Raji (cell line): ENCODE measurements around the gene ESPN.

Experiments used
- POLR2A ChIP-seq: IDR thresholded peaks from 2 replicates; pipeline ENCODE4 v1.6.1; 2011; ENCODE audit warnings: low read depth, low read length, control low read depth; ENCODE audit not compliant: insufficient read depth

ESPN gene

GRCh38 chr1:6507461-6507911 lies 82.9 kb downstream of the ESPN start:
- no peak for TF ChIP-seq POLR2A

- TF ChIP-seq POLR2A, result no peak
These were observed 83.7 kb downstream of the ESPN start for GRCh38 chr1:6508154-6508815.

- TF ChIP-seq POLR2A, result no peak
These were observed 84.2 kb downstream of the ESPN start for GRCh38 chr1:6508816-6509189.

- no peak for TF ChIP-seq POLR2A
These were observed 84.8 kb downstream of the ESPN start for GRCh38 chr1:6509220-6509918.

GRCh38 chr1:6509919-6510291 lies 85.3 kb downstream of the ESPN start:
- TF ChIP-seq POLR2A, result no peak

GRCh38 chr1:6510493-6510892 lies 85.9 kb downstream of the ESPN start:
- no peak for TF ChIP-seq POLR2A
